Mesangial cell (primary cell): ENCODE data around the gene ARL15. TPM values are rescaled to one million over a fixed set of nuclear protein-coding genes. Genes with fewer than 3 reads are reported as not detected.

ENCODE experiments used
- total RNA-seq: library from RNA; depleted of rRNA; stranded (reverse); fragments of >200 nt; gene quantifications from 2 replicates; pipeline ENCODE4 v1.2.3, GENCODE V29; 2015

ARL15 gene
- total RNA-seq, result 13.0 and 17.2 TPM in 2 replicates

DNA sequence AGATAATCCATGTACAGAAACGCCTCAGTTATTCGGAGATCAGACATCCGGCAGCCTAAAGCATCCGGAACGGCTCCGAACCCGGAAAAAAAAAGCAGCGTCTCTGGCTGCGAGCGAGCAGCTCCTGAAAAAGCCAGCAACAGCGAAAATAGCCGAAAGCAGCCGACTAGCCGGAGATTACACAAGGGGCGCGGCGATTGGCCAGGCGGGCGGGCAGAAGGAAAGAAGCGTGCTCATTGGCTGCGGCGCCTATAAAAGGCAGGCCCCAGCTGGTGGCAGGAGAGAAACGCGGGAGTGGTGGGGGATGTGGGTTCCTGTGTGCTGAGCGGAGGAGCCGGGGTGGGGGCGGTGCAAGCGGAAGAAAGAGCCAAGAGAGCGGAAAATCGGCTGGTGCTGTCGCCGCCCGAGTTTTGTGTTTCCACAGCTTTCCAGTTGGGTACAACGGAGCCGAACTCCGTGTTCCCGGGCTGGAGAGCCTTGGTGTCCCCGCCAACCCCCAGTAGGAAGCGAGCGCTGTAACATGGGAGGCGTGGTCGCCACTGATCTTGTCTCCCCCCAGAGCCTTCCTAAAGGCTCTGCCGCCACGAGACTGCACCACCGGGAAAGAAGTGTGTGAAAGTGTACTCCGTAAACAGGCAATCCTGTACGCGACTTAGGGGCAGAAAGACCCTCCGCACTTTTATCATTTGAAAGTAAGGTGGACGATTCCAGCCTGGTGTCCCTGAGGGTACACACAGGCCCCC lies at the start of gene ARL15:
ARL15 (minus strand) TSS at position 141 of the 743 bp plus-strand sequence.

Other genes starting within 250 kb of the ARL15 start
- gene HSPB3, start 145.1 kb upstream of the ARL15 start, total RNA-seq, result not detected in 2 replicates
- 23.1 and 37.1 TPM in 2 replicates for gene SNX18, start 207.2 kb upstream of the ARL15 start, total RNA-seq